B cell (primary cell): Measurements from ENCODE around the gene TOP3B.

Experiments
- EZH2 ChIP-seq: IDR thresholded peaks from 2 replicates; pipeline ENCODE4 v1.6.1; 2012; ENCODE audit warnings: borderline replicate concordance, low read depth, mild to moderate bottlenecking, moderate library complexity, low read length; ENCODE audit not compliant: insufficient read depth, poor library complexity, severe bottlenecking
- TF ChIP-seq, protein P1 (sequence below): fragments of 200-600 bp; IDR thresholded peaks from one replicate; pipeline ENCODE4 v1.8.0; 2022; ENCODE audit warnings: antibody characterized with exemption, mild to moderate bottlenecking

- TF ChIP-seq EZH2 = no peak
- TF ChIP-seq, protein P1, sequence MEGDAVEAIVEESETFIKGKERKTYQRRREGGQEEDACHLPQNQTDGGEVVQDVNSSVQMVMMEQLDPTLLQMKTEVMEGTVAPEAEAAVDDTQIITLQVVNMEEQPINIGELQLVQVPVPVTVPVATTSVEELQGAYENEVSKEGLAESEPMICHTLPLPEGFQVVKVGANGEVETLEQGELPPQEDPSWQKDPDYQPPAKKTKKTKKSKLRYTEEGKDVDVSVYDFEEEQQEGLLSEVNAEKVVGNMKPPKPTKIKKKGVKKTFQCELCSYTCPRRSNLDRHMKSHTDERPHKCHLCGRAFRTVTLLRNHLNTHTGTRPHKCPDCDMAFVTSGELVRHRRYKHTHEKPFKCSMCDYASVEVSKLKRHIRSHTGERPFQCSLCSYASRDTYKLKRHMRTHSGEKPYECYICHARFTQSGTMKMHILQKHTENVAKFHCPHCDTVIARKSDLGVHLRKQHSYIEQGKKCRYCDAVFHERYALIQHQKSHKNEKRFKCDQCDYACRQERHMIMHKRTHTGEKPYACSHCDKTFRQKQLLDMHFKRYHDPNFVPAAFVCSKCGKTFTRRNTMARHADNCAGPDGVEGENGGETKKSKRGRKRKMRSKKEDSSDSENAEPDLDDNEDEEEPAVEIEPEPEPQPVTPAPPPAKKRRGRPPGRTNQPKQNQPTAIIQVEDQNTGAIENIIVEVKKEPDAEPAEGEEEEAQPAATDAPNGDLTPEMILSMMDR = no peak
Observed at GRCh38 chr22:21981874-21982273, 713 bp downstream of the TOP3B start.
